Mesendoderm (in vitro differentiated cells): Measurements from ENCODE around the gene GALNTL6.
A peak's percentile ranks its signal among the peaks of the same experiment; 100 is the strongest.
"Not testable (repeated sequence)": the region's sequence is repeated elsewhere in the genome, so short reads cannot be mapped to it uniquely, and the experiment has no call there.

Source experiments
- DNase-seq: peaks from one replicate; pipeline ENCODE4 v3.0.0; 2013
- H2AK5ac ChIP-seq: 2 replicates; pipeline ENCODE4 v1.6.1; 2013; ENCODE audit warnings: low read length, inconsistent platforms
- H2BK120ac ChIP-seq: 2 replicates; pipeline ENCODE4 v1.6.1; 2013; ENCODE audit warnings: low read depth, mild to moderate bottlenecking, low read length, moderate library complexity, mixed read lengths
- H2BK15ac ChIP-seq: replicated peaks from 2 replicates; pipeline ENCODE4 v1.6.1; 2013; ENCODE audit warnings: low read depth, mild to moderate bottlenecking, moderate library complexity
- H2BK5ac ChIP-seq: 2 replicates; pipeline ENCODE4 v1.6.1; 2013; ENCODE audit warnings: low read length, inconsistent platforms
- H3K18ac ChIP-seq: 2 replicates; pipeline ENCODE4 v1.6.1; 2013; ENCODE audit warnings: mild to moderate bottlenecking, low read length, mixed read lengths
- H3K23ac ChIP-seq: one replicate; pipeline ENCODE4 v1.6.1; 2013; ENCODE audit warnings: low read length
- H3K27ac ChIP-seq: 2 replicates; pipeline ENCODE4 v1.5.1; 2013; ENCODE audit warnings: low read depth, mild to moderate bottlenecking, inconsistent platforms, low read length, moderate library complexity
- H3K27me3 ChIP-seq: 2 replicates; pipeline ENCODE4 v1.6.1; 2013; ENCODE audit warnings: low read length, control low read depth, mild to moderate bottlenecking, inconsistent platforms; ENCODE audit not compliant: insufficient read depth, poor library complexity
- H3K36me3 ChIP-seq: 2 replicates; pipeline ENCODE4 v1.6.1; 2013; ENCODE audit warnings: low read length, inconsistent platforms; ENCODE audit not compliant: control insufficient read depth, insufficient read depth
- H3K4ac ChIP-seq: one replicate; pipeline ENCODE4 v1.6.1; 2013; ENCODE audit warnings: low read depth, mild to moderate bottlenecking, low read length, moderate library complexity
- H3K4me1 ChIP-seq: 2 replicates; pipeline ENCODE4 v1.6.1; 2013; ENCODE audit warnings: low read depth, low read length, inconsistent platforms; ENCODE audit not compliant: control insufficient read depth
- H3K4me2 ChIP-seq: 2 replicates; pipeline ENCODE4 v1.6.1; 2013; ENCODE audit warnings: low read length
- H3K4me3 ChIP-seq: 2 replicates; pipeline ENCODE4 v1.5.1; 2013; ENCODE audit warnings: mild to moderate bottlenecking, low read length
- H3K56ac ChIP-seq: one replicate; pipeline ENCODE4 v1.6.1; 2013; ENCODE audit warnings: low read length
- H3K79me1 ChIP-seq: 2 replicates; pipeline ENCODE4 v1.6.1; 2013; ENCODE audit warnings: low read length, inconsistent platforms
- H3K79me2 ChIP-seq: 2 replicates; pipeline ENCODE4 v1.6.1; 2013; ENCODE audit warnings: mild to moderate bottlenecking, low read length; ENCODE audit not compliant: control insufficient read depth, insufficient read depth
- H3K9ac ChIP-seq: 2 replicates; pipeline ENCODE4 v1.6.1; 2013; ENCODE audit warnings: low read length, inconsistent platforms
- H4K5ac ChIP-seq: one replicate; pipeline ENCODE4 v1.6.1; 2013; ENCODE audit warnings: low read length
- H4K8ac ChIP-seq: one replicate; pipeline ENCODE4 v1.6.1; 2013; ENCODE audit warnings: low read depth, mild to moderate bottlenecking, control low read depth, low read length, moderate library complexity
- WGBS: extraction: QIAGEN DNeasy Blood & Tissue Kit; methylation state at CpG from one replicate; pipeline ENCODE4 v1.1.7; 2013; ENCODE audit warnings: low lambda C conversion rate, missing lambda C conversion rate; ENCODE audit not compliant: insufficient coverage; ENCODE audit errors: extremely low coverage; 5-methylcytosine and 5-hydroxymethylcytosine counted together

The GALNTL6 gene

GRCh38 chr4:172970189-172970588, 1157.0 kb downstream of the GALNTL6 start:
- not testable (repeated sequence) for H3K4me1 ChIP-seq, H4K5ac ChIP-seq, H2BK120ac ChIP-seq, H3K18ac ChIP-seq, H3K23ac ChIP-seq, H2AK5ac ChIP-seq, H3K4me3 ChIP-seq, H3K27ac ChIP-seq, H3K56ac ChIP-seq, H2BK15ac ChIP-seq, H4K8ac ChIP-seq, H2BK5ac ChIP-seq, H3K4me2 ChIP-seq, H3K36me3 ChIP-seq, H3K9ac ChIP-seq, H3K4ac ChIP-seq, H3K27me3 ChIP-seq, H3K79me1 ChIP-seq, H3K79me2 ChIP-seq
- peak; percentile 11 for DNase-seq
- no CpG with 5 or more reads among the region's 4 CpGs for WGBS

GRCh38 chr4:172974586-172974985, 1161.4 kb downstream of the GALNTL6 start:
- Histone ChIP-seq H3K27ac (no peak overlapping the region), H3K4ac (no peak overlapping the region), H3K4me2 (no peak overlapping the region), H3K56ac (no peak overlapping the region), H3K27me3 (no peaks in the 10 kb centered on the region), H3K4me3 (no peak overlapping the region), H2BK5ac (no peak overlapping the region), H3K79me1 (no peaks in the 10 kb centered on the region), H3K23ac (no peak overlapping the region), H3K4me1 (no peaks in the 10 kb centered on the region), H2BK120ac (no peak overlapping the region), H2AK5ac (no peak overlapping the region), H4K5ac (no peak overlapping the region), H2BK15ac (no peak overlapping the region), H4K8ac (no peak overlapping the region), H3K18ac (no peak overlapping the region), H3K9ac (no peak overlapping the region), H3K36me3 (no peaks in the 10 kb centered on the region), H3K79me2 (no peaks in the 10 kb centered on the region)
- no peak for DNase-seq
- WGBS, result no CpG with 5 or more reads among the region's 7 CpGs

GRCh38 chr4:172975651-172976229, 1162.5 kb downstream of the GALNTL6 start:
- Histone ChIP-seq H2AK5ac (no peak overlapping the region), H3K9ac (no peak overlapping the region), H2BK15ac (no peak overlapping the region), H3K18ac (no peak overlapping the region), H3K79me2 (no peaks in the 10 kb centered on the region), H4K8ac (no peak overlapping the region), H4K5ac (no peak overlapping the region), H2BK120ac (no peak overlapping the region), H3K4me1 (no peaks in the 10 kb centered on the region), H3K36me3 (no peaks in the 10 kb centered on the region), H2BK5ac (no peak overlapping the region), H3K27me3 (no peaks in the 10 kb centered on the region), H3K79me1 (no peaks in the 10 kb centered on the region), H3K4me2 (no peak overlapping the region), H3K23ac (no peak overlapping the region), H3K4ac (no peak overlapping the region), H3K4me3 (no peak overlapping the region), H3K56ac (no peak overlapping the region), H3K27ac (no peak overlapping the region)
- no CpG with 5 or more reads among the region's 14 CpGs for WGBS
- no peak for DNase-seq

- H3K4me3 ChIP-seq, H4K8ac ChIP-seq, H3K27me3 ChIP-seq, H3K4ac ChIP-seq, H2BK5ac ChIP-seq, H3K18ac ChIP-seq, H3K27ac ChIP-seq, H3K9ac ChIP-seq, DNase-seq, H2BK15ac ChIP-seq, H3K4me2 ChIP-seq, H3K4me1 ChIP-seq, H2AK5ac ChIP-seq, H3K23ac ChIP-seq, H3K56ac ChIP-seq, H3K79me1 ChIP-seq, H3K79me2 ChIP-seq, H4K5ac ChIP-seq, H3K36me3 ChIP-seq, H2BK120ac ChIP-seq: not testable (repeated sequence)
- WGBS, result no CpG with 5 or more reads among the region's 4 CpGs
Measured at GRCh38 chr4:172977491-172978041, 1164.4 kb downstream of the GALNTL6 start.

- no CpG with 5 or more reads among the region's 4 CpGs for WGBS
- Histone ChIP-seq H3K4me2 (no peak overlapping the region), H2AK5ac (no peak overlapping the region), H3K79me1 (no peaks in the 10 kb centered on the region), H3K56ac (no peak overlapping the region), H3K4ac (no peak overlapping the region), H2BK120ac (no peak overlapping the region), H3K36me3 (no peaks in the 10 kb centered on the region), H2BK15ac (no peak overlapping the region), H3K9ac (no peak overlapping the region), H3K4me3 (no peak overlapping the region), H4K8ac (no peak overlapping the region), H3K4me1 (no peaks in the 10 kb centered on the region), H3K27me3 (no peaks in the 10 kb centered on the region), H4K5ac (no peak overlapping the region), H3K27ac (no peak overlapping the region), H3K23ac (no peak overlapping the region), H3K18ac (no peak overlapping the region), H2BK5ac (no peak overlapping the region), H3K79me2 (no peaks in the 10 kb centered on the region)
- no peak for DNase-seq
Measured at GRCh38 chr4:172978848-172979247, 1165.6 kb downstream of the GALNTL6 start.

- Histone ChIP-seq H3K27ac (no peak overlapping the region), H2BK120ac (no peak overlapping the region), H2BK5ac (no peak overlapping the region), H4K5ac (no peak overlapping the region), H3K9ac (no peak overlapping the region), H3K4me1 (no peaks in the 10 kb centered on the region), H2BK15ac (no peak overlapping the region), H3K56ac (no peak overlapping the region), H3K23ac (no peak overlapping the region), H3K4ac (no peak overlapping the region), H3K18ac (no peak overlapping the region), H3K79me1 (no peaks in the 10 kb centered on the region), H4K8ac (no peak overlapping the region), H2AK5ac (no peak overlapping the region), H3K27me3 (no peaks in the 10 kb centered on the region), H3K4me2 (no peak overlapping the region), H3K4me3 (no peak overlapping the region), H3K36me3 (no peaks in the 10 kb centered on the region), H3K79me2 (no peaks in the 10 kb centered on the region)
- no peak for DNase-seq
- no CpG with 5 or more reads among the region's 1 CpG for WGBS
Measured at GRCh38 chr4:172979332-172979731, 1166.1 kb downstream of the GALNTL6 start.
